AG09309 (cell line): Measurements from ENCODE around the gene PBOV1.
"Not testable (repeated sequence)": the region's sequence is repeated elsewhere in the genome, so short reads cannot be mapped to it uniquely, and the experiment has no call there.

Experiments used
- DNase-seq: peaks from one replicate; pipeline ENCODE4 v3.0.0-alpha.2; 2010; ENCODE audit warnings: low read depth
- H3K4me3 ChIP-seq: 2 replicates; pipeline ENCODE4 v1.5.1; 2011; ENCODE audit warnings: mild to moderate bottlenecking, low read depth, low read length, moderate library complexity; ENCODE audit not compliant: control insufficient read depth
- TF ChIP-seq, protein P1 (sequence below): IDR thresholded peaks from 2 replicates; pipeline ENCODE4 v1.5.1; 2011; ENCODE audit warnings: mild to moderate bottlenecking, low read depth, low read length, inconsistent platforms; ENCODE audit not compliant: insufficient read depth, control insufficient read depth; ENCODE audit errors: missing control alignments

Gene PBOV1

DNA sequence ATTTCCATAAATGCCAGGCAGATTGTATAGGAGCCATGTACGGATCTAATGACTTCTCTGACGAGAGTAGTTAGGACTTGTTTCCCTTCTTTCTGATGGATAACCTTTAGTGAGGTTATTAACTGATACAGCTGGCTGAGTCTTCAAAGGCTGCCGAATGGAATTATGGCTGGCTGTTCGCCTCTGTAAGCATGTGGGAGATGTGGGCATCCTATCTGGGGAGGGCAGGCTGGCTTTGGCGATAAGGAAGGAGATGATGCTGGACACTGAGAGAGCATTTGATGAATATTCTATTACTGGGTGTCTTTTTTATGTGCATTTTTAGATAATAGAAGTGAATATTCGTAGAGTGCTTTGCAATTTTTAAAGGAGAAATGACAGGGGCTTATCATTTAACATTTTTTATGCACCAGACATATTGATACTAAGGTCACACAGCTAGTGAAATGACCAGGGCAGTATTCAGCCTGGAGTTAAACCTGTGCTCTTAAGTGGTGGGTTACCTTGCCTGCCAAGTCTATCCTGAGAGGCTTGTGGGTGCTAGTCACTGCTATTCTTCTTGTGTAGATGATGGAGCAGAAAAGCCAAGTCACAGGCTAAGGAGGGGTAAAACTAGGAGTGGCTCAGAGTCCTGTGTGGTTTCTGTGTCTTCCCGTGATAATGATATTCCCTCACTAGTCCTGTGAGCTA lies 3.1 kb downstream of the PBOV1 start:
- TF ChIP-seq, protein P1, sequence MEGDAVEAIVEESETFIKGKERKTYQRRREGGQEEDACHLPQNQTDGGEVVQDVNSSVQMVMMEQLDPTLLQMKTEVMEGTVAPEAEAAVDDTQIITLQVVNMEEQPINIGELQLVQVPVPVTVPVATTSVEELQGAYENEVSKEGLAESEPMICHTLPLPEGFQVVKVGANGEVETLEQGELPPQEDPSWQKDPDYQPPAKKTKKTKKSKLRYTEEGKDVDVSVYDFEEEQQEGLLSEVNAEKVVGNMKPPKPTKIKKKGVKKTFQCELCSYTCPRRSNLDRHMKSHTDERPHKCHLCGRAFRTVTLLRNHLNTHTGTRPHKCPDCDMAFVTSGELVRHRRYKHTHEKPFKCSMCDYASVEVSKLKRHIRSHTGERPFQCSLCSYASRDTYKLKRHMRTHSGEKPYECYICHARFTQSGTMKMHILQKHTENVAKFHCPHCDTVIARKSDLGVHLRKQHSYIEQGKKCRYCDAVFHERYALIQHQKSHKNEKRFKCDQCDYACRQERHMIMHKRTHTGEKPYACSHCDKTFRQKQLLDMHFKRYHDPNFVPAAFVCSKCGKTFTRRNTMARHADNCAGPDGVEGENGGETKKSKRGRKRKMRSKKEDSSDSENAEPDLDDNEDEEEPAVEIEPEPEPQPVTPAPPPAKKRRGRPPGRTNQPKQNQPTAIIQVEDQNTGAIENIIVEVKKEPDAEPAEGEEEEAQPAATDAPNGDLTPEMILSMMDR = no peak
- DNase-seq = no peak
- H3K4me3 ChIP-seq = no peak overlapping the region

DNA sequence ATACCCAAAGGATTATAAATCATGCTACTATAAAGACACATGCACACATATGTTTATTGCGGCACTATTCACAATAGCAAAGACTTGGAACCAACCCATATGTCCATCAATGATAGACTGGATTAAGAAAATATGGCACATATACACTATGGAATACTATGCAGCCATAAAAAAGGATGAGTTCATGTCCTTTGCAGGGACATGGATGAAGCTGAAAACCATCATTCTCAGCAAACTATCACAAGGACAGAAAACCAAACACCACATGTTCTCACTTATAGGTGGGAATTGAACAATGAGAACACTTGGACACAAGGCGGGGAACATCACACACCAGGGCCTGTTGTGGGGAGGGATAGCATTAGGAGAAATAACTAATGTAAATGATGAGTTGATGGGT lies 5.8 kb downstream of the PBOV1 start:
- not testable (repeated sequence) for DNase-seq, H3K4me3 ChIP-seq

- no peak for DNase-seq
- TF ChIP-seq, protein P1 = no peak
- no peak overlapping the region for H3K4me3 ChIP-seq
These were observed 6.7 kb downstream of the PBOV1 start for GRCh38 chr6:138211601-138212000.

DNA sequence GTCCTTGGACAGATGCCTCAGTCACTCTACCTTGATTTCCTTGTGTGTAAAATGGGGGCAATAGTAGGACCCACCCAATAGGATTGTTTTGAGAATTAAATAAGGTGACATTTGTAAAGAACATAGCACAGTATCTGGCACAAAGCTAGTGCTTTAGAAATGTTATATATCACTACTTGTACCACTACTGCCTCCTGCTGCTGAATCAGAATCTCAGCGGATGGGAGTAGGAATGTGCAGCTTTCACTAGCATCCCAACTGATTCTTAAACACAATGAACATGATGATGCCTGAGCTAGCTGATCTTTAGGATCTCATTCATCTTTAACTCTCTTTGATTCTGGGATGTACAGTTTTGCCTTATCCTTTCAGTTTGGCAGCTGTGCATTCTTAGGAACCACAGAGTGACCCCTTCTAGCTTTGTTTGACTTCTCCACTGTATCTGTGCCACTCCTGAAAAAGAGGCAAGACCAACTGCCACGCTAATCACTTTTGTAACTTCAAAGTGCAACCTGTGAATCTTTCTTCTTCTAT lies 7.2 kb downstream of the PBOV1 start:
- no peak overlapping the region for H3K4me3 ChIP-seq
- TF ChIP-seq, protein P1 = no peak
- no peak for DNase-seq

DNA sequence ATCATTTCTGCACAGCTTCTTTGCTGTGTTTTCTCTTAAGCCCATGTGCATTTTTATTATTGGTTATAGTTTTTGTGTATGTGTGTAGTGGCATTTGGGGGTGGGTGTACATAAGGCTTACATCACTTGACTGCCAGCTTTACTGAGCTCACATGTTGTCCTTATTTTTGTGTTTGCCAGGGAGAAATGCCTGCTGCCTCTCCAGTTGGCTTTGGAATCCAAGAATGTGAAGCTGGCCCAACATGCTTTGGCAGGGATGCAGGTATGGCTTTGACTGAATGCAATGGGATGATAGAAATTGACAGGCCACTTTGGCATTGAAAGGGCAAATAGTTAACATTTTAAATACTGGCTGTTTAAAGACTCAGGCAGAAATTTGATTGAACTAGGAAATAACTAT lies 11.4 kb downstream of the PBOV1 start:
- no peak overlapping the region for H3K4me3 ChIP-seq
- TF ChIP-seq, protein P1 = no peak
- no peak for DNase-seq

- TF ChIP-seq, protein P1 = no peak
- DNase-seq = no peak
- no peak overlapping the region for H3K4me3 ChIP-seq
These were observed 12.7 kb downstream of the PBOV1 start for GRCh38 chr6:138205437-138206094.

DNA sequence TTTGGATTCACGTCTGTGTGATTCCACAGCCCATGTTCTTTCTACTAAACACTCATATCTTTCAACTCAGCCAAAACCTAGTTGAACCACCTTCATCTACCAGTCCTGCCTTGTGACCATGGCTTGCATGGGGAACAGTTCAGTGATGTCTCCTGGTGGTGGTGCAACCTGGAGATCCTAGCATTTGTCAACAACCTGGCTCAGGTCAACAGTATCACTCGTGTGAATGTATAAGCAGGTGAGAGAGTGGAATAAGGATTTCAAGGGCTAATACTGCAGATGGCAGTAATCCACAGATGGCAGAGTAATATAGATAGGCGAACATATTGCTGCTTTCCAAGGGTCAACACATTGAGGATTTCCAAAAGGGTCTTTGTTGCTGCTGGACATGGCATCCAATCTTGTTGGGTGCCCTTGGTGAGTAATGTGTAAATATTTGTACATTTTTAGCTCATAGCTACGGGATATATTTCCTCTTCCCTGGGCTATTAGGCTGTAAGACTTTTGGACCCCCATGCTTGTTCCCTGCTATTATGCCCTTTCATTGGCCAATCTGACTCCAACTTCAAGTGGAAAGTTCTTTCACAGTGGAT lies 13.4 kb downstream of the PBOV1 start:
- no peak for DNase-seq

More for the DNA sequence above, 13.4 kb downstream of the PBOV1 start:
- TF ChIP-seq, protein P1 = no peak
- H3K4me3 ChIP-seq = no peak overlapping the region
